Choroid plexus epithelial cell (primary cell): Measurements from ENCODE around the gene AGPAT2.

Source experiments
- DNase-seq: peaks from one replicate; pipeline ENCODE4 v3.0.0-alpha.2; 2010; ENCODE audit warnings: low read depth
- H3K4me3 ChIP-seq: 2 replicates; pipeline ENCODE4 v1.5.1; 2011; ENCODE audit warnings: low read depth, mild to moderate bottlenecking, control low read depth, low read length, moderate library complexity
- CTCF ChIP-seq: conservative IDR thresholded peaks from 2 replicates; pipeline ENCODE4 v1.5.1; 2011; ENCODE audit warnings: low read depth, mild to moderate bottlenecking, control low read depth, inconsistent platforms, low read length, moderate library complexity

The AGPAT2 gene

GRCh38 chr9:136681945-136682699 lies 5.1 kb downstream of the AGPAT2 start:
- no peak for DNase-seq
- H3K4me3 ChIP-seq, result no peak overlapping the region
- no peak for TF ChIP-seq CTCF

- no peak for DNase-seq
- no peak for TF ChIP-seq CTCF
- H3K4me3 ChIP-seq, result no peak overlapping the region
These were observed 6.2 kb downstream of the AGPAT2 start for GRCh38 chr9:136681029-136681428.

DNA sequence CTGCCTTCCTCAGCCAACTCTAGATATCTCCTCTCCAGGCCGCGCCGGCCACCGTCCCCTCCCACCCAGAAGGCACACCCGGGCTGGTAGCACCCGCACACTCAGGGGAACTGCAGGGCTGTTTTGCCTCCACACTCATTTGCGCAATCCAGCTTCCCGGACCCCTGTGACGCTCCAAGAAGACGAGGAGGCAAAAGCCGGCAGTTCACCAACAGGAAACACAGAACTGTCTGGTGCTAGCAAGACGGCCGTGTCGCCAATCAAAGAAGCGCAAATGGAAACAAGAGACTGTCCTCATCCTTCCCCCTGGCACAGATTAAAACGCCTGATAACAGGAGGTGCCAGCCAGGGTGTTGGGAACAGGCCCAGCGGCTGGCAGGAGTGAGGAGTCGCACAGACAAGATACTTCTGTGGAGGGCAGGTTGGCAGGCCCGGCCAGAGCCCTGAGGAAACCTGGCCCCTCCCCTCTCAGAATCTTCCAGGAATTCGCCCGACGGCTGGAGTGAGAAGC lies 7.8 kb downstream of the AGPAT2 start:
- peak; percentile 14 for DNase-seq
- TF ChIP-seq CTCF, result no peak
- H3K4me3 ChIP-seq, result no peak overlapping the region

- H3K4me3 ChIP-seq, result no peak overlapping the region
- no peak for TF ChIP-seq CTCF
- DNase-seq, result no peak
These were observed 8.6 kb downstream of the AGPAT2 start for GRCh38 chr9:136678624-136679023.

DNA sequence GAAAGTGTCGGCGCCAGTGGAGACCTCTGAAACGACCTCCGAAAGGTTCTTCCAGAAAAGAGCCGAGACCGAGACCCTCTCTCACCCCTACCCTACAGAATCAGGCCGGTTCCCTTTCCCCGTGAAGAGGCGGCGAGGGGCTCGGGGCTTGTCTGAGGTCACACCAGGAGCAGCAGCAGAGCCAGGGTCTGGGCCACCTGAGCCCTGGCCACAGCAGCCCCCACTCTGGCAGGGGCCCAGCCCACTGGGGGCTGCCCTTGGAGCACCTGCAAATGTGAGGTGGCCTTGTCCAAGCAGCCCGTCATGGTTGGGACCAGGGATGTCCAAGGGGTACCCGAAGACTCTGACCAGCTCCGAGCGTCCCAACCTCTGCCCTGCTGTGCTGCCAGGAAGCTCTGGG lies 9.2 kb downstream of the AGPAT2 start:
- no peak for TF ChIP-seq CTCF
- H3K4me3 ChIP-seq, result no peak overlapping the region
- DNase-seq, result no peak

GRCh38 chr9:136676920-136677686 lies 10.2 kb downstream of the AGPAT2 start:
- TF ChIP-seq CTCF, result no peak
- DNase-seq, result no peak
- no peak overlapping the region for H3K4me3 ChIP-seq
